GM21529 (cell line): ENCODE measurements around the gene STARD6.
"Not testable (repeated sequence)": the region's sequence is repeated elsewhere in the genome, so short reads cannot be mapped to it uniquely, and the experiment has no call there.

Experiments used
- ATAC-seq: cut with Tn5 transposase; IDR thresholded peaks from one replicate; pipeline ENCODE4 v1.9.1; 2021; ENCODE audit not compliant: unreplicated experiment

Gene STARD6, protein sequence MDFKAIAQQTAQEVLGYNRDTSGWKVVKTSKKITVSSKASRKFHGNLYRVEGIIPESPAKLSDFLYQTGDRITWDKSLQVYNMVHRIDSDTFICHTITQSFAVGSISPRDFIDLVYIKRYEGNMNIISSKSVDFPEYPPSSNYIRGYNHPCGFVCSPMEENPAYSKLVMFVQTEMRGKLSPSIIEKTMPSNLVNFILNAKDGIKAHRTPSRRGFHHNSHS

DNA sequence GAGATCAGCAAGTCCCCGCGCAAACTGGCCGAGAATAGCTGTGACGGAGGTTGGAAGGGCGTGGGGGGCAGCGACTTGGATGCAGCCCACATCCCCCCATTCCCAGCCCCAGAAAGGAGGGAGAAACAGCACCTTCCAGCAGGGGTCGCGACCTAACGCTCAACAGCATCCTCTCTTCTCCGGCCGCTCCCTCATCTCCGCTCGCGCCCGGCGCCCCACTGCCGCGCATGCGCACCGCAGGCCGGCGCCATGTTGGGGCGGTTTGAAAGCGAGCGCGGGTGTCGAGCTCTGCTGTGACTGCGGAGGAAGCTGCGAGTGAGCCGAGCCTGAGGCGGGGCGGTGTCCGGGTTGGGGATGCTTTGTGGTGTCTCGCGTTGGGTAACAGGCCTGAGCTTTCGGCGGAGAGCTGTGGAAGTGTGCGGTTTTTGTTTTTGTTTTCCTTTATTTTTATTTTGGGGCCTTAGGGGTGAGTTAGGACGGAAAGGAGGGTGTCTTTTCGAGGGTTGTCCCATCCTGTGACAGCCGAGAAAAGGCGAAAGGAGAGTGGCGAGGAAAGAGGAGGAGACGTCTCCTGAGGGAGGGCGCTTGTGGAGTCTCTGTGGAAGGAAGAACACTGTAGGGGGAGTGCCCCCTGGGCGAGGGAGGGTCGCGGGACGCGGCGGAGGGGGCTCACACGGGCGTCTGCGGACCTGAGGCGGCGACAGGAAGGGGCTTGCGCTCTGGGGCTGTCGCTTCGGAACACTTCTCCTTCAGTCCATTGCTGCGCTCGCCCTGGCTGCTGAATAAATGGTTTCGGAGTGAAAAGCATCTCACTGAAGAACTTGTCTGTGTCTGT is at the start of gene STARD6, which contains the start of gene C18orf54:
Gene STARD6 (minus strand): TSS at position 199 of the 835 bp plus-strand sequence. CDS start 3,285 bp downstream, outside the sequence.
Gene C18orf54 (plus strand): TSS at position 247 of the 835 bp plus-strand sequence. CDS start 2,667 bp downstream, outside the sequence.
- ATAC-seq, result peak; percentile 93

DNA sequence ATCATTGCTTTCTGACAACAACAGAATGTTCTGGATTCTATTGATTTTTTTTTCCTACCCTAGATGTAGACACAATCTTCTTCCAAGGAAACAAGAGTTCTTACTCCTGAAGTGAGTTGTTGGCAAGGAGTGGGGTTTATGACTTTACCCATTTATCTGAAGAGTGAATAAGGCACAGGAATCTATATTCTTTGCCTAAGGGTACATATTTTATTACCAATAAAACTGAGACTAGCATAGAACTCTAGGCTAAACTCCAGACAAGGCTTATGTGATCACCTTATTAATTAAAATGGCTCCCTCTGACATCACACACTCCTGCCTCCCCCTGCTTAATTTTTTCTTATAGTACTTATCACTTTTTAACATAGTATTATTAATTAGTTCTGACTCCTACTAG is 47.6 kb upstream of the STARD6 start:
- no peak for ATAC-seq

DNA sequence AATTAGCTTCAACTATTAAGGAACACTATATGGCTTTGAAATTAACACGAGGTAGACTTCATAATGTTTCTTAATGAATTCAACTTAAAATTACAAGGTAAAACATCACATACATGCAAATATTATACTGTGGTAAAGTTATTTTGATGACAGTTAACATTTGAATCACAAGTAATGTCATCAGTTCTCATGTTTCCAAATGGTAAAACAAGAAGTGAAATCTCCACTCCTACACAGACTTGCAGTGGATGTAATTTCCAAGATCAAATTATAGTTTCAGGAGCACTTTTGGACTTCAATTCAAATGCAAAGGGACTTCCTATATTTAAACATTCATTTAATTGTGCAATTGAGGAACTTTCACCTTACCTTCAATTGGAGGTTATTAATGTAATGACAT is 39.1 kb upstream of the STARD6 start:
- no peak for ATAC-seq

DNA sequence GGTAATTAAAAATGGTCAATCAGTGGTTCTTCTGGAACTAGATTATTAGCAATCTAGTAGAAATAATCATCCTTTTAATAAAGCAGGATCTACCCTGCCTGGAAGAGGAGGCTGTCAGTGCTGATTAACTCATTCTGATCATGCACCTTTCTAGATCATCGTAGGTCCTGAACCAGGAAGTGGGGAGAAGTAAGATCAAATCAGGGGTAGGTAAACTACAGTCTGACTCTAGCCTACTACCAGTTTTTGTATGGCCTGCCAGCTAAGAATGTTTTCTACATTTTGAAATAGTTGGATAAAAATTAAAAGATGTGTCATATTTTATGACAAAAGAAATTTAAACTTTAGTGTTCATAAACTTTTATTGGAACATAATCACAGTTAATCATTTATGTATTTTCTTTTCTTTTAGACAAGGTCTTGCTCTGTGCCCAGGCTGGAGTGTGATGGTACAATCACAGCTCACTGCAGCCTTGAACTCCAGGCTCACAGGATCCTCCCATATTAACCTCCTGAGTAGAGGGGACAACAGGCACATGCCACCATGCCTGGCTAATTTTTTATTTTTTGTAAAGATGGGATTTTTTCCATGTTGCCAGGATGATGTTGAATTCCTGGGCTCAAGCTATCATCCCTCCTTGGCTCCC is 36.1 kb upstream of the STARD6 start:
- no peak for ATAC-seq

DNA sequence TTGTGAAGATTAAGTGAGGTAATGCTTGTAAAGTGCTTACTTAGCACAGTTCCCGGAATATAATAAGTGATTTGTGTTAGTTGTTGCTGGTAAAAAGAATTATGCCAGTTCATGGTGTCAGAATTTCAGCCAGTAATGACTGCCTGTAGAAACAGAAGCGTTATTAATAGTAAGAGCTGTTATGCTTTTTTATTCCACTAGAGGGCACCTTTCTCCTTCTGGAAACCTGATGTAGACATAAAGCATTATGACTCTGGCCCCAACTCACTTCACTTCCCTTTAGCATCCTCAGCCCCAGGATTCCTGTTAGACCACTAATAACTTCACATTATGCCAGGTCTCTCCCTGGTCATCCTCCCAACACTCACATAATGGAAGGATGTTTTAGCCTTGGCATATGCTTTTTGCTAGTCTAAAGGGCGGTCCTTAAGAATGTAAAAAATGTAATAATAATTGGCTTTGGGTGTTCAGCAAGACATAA is 34.9 kb upstream of the STARD6 start:
- peak; percentile 60 for ATAC-seq

DNA sequence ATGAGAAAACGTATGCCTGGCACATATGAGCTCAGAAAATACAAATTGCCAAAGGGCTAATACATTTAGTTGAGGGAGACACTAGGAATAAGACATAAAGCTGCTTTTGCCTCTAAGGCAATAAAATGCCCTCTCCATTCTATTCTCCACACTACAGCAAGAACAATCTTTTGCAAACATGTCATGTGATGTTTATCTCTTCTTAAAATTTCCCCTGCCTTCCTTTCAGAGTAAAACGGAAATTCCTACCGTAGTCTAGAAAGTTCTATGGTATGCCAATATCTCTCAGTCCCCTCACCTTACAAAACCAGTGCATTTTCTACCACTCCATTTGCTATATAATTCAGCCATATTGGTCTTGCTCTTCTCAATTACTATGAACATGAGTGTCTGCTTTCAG is 33.2 kb upstream of the STARD6 start:
- ATAC-seq, result no peak

DNA sequence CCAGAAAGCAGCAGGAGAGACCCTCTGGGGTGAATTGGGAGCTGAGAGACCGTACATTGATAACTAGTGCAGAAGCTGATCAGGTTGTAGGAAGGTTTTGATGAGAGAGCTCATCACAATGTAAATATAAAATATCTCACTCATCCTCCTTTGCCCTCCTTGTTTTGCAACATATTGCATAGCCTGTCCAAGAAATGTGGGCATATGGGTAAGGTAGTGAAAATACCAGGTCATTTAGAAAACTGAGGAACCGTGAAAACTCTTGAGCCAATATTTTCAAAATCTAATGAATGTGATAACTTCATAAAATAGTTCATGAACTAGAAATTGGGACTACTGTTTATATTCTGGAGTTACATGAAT is 31.5 kb upstream of the STARD6 start:
- peak; percentile 6 for ATAC-seq

DNA sequence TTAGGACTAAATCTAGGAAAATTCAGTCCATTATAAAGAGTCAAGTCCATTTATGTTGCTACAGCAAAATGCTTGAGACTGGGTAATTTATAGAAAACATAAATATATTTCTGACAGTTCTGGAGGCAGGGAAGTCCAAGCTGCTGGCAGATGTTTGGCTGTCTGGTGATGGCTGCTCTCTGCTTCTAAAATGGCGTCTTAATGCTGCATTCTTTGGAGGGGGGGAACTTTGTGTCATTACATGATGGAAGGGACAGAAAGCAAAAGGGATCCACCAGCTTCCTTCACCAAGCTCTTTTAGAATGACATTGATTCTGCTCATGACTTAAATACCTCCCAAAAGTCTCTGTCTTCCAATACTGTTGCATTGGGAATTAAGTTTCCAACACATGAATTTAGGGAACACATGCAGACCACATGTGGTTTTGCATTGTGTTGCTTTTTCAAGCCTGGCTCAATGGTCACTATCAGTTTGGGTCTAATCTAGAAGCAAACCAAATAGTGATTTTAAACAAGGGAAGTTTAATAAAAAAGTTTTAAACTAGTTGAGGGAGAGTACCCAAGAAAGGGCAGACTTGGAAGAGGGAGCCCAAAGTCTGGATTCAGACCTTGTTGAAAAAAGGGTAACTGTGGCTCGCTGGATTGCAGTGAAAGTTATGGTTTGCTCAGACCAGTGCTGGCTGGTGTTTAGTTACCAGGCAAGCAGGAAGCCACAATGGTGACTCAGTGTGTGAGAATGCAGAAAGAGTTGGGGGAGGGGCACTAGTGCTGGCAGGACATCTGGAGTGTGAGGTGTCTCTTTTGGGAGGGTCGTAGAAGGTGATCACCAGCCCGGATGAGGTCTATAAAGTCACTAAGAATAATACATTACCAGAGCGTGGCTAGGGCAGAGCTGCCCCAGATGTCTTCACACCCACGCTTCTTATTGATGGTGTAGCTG is 30.8 kb upstream of the STARD6 start:
- peak; percentile 91 for ATAC-seq

DNA sequence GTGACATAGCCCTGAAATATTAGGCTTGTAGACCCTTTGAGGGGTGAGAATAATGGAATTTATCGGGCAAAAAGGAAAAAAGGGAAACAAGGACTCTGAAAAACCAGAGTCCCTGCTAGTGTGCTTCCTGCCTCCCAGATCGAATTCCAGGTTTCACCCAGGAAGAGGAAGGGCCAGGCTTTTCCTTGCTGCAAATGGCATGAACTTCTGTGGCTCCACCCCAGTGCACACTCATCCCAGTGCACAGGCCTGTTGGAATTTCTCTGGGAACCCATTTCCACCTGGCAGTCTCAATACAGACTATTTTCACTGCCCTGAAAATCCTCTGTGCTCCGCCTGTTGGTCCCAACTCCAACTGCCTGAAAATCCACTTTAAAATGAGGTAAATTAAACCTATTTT is 30.0 kb upstream of the STARD6 start:
- ATAC-seq, result no peak

DNA sequence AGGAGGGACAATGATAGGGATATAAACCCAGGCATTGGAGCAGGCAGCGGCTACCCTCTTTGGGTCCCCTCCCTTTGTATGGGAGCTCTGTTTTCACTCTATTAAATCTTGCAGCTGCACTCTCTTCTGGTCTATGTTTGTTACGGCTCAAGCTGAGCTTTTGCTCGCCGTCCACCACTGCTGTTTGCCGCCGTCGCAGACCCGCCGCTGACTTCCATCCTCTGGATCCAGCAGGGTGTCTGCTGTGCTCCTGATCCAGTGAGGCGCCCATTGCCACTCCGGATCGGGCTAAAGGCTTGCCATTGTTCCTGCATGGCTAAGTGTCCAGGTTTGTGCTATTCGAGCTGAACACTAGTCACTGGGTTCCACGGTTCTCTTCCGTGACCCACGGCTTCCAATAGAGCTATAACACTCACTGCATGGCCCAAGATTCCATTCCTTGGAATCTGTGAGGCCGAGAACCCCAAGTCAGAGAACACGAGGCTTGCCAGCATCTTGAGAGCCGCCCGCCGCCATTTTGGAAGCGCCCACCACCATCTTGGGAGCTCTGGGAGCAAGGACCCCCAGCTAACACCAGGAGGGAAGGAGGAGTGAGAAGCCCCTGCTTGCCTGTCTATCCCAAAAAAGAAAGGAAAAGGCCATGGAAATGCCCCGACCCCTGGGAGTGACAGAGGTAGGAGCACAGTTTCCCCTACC is 29.3 kb upstream of the STARD6 start:
- ATAC-seq, result not testable (repeated sequence)

DNA sequence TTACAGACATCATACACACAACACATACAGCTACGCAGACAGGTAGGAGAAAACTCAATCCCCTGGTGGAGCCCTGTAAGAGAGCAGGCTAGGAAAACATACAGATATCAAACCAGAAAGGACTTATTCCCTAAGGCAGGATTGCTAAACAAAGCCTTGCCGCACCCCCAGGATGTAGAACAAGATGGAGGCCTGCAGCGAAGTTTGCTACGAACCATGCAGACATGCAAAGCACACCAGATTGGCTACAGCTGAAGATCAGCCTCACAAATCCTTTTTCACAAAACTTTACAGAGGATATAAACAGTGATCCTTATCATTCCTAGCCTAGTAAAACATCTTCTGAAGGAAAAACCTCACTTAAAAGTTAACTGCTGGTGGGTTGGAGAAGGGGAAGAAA is 28.4 kb upstream of the STARD6 start:
- no peak for ATAC-seq

DNA sequence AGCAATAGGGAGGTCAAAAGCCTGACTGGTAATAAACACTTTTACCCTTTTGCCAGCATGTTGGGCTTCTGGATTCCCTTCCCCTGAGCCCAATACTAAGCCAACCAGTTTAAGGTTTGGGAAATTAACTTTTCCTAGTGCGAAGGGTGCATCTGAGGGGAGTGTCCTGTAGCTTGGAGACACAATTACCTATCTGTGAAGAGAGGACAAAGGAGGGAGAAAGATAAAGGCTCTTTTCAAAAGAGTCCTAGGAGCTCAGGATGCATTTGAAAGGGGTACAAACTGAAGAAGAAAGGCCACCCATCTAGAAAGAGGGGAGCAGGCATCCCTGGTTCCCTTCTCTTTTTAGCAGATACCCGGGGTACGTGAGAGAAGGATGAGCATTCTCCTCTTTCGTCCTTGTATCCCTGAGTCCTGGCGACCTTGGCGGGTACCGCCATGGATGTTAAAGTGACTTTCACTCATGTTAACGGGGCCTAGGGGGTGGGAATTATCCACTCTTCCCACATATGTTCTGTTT is 25.1 kb upstream of the STARD6 start:
- no peak for ATAC-seq

DNA sequence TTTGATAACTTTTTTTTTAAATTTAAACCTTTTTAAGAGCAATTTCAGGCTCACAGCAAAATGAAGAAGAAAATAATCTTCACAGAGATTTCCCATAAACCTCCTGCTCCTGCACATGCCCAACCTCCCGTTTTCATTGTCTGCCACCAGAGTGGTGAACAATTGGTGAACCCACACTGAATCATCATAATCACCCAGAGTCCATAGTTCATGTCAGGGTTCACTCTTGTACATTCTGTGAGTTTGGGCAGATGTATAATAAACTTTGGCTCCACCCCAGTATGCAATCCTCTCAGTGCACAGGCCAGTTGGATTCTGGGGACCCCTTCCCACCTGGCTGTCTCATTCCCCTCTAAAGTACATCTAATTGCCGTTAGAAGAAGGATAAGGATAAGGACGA is 24.4 kb upstream of the STARD6 start:
- no peak for ATAC-seq

DNA sequence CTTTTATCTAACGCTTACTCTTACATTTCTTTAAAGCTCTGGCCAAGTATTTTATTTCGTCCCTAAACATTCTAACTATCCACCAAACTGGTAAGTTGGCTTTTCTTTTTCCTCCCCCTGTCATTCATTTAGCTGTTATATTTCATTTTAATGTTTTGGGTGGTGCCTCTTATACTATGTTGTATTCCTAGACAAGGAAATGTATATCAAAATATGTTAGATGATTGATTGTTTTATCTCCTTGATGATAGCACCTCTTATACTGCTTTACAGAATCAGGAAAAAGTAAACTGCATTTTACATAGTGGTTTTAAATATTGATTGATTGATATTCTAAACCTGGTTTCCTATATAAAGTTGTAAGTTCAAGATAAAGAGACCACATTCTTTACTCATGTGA is 24.0 kb upstream of the STARD6 start:
- no peak for ATAC-seq

DNA sequence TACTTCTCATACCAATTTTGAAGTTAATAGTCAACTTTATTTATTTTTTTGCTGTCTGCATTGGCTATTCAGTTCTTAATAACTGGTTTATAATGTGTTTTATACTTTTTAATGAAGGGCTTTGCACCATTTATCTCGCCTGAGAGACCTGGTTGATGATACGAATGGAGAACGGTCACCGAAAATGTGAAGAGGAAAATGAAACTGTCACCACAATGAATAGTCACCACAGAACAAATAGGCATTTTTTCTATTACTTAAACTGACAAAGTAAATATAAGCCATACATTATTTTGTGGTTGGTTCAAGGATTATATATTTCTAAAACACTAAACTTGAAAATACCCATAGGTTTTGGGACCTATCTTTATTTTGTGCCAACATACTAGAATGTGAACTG is 20.4 kb upstream of the STARD6 start:
- no peak for ATAC-seq

DNA sequence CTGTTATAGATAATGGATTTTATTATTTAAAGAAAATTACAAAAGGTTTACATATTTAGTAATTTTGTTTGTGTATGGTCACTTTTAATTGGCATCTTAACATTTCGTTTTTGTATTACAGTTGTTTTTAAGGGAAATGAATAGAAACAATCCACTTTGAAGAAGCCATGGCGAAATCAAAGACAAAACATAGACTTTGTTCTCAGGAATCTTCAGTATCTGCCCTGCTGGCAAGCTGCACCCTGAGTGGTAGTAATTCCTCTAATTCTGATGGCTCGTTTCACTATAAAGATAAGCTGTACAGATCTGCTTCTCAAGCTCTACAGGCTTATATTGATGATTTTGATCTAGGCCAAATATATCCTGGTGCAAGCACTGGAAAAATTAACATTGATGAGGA is 2.7 kb upstream of the STARD6 start:
- no peak for ATAC-seq

DNA sequence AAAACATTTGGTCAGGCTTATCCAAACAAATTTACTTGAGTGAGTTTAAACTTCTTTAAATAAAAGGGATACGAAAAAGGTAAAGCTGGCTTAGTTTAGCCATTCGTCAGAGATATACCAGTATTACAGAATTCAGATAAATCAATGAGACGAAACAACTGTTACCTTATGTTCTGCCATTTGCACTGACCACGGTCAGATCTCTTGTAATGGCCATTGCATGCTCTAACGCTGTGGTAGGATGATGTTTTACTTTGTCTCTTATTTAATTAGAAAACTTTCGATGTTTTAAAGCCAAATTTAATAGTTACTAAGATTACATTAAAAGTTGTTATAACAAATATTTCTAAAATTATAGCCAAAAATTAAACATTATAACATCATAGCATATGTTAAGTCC is 1.6 kb upstream of the STARD6 start:
- no peak for ATAC-seq

DNA sequence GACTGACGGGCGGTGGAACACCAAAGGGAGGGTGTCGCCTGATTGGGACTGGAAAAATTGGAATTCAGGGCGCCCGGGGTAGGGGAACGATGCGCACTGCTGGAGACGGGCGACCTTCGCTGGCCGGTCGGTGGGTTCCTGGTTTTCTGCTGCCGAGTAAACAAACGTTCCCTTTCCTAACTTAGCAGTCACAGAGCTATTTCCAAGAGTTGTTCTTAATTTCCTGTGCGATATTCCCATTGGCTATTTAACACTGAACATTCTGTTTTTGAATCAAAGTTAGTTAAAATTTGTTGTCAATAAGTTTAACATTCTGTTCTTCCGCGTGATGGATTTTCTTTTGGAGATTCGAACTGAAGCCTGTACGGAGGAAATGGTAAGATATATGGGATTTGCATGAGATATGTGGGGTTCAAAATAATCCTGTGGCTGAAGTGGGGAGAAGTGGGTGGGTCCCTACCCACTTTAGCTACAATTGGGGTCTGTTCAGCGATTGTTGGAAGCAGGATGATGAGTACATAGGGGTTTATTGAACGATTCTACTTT is 910 bp upstream of the STARD6 start:
- peak; percentile 17 for ATAC-seq

DNA sequence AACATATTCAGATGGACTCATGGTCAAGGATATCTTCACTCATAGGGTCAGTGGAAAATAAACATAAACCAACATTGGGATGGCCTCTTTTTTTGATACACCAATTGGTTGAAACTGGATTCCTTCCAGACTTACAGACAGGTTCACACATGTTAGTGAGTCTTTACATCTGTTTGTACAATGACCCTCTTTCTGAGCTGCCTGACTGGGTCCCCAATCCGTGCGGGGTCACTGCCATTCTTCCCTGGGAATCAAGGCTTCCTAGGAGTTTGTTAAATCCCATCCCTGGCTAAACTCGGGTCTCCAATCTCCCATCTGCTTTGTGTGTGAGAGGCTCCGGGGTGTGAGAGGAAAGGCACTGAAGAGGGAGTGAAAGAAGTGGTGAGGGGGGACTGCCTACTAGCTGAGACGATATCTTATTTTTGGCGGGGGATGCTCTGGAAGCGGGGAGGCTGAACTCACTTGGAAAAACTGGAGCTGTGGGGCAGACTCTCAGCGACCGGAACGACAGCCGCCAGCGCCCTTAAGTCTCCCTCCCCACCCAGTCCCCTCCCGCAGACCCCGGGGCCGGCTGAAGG is 487 bp downstream of the STARD6 start:
- peak; percentile 44 for ATAC-seq
